GM21737 (cell line): ENCODE results near the gene COX8A.

Source experiments
- ATAC-seq: cut with Tn5 transposase; IDR thresholded peaks from one replicate; pipeline ENCODE4 v1.9.1; 2021; ENCODE audit warnings: mild to moderate bottlenecking, moderate library complexity; ENCODE audit not compliant: unreplicated experiment

The COX8A gene

DNA sequence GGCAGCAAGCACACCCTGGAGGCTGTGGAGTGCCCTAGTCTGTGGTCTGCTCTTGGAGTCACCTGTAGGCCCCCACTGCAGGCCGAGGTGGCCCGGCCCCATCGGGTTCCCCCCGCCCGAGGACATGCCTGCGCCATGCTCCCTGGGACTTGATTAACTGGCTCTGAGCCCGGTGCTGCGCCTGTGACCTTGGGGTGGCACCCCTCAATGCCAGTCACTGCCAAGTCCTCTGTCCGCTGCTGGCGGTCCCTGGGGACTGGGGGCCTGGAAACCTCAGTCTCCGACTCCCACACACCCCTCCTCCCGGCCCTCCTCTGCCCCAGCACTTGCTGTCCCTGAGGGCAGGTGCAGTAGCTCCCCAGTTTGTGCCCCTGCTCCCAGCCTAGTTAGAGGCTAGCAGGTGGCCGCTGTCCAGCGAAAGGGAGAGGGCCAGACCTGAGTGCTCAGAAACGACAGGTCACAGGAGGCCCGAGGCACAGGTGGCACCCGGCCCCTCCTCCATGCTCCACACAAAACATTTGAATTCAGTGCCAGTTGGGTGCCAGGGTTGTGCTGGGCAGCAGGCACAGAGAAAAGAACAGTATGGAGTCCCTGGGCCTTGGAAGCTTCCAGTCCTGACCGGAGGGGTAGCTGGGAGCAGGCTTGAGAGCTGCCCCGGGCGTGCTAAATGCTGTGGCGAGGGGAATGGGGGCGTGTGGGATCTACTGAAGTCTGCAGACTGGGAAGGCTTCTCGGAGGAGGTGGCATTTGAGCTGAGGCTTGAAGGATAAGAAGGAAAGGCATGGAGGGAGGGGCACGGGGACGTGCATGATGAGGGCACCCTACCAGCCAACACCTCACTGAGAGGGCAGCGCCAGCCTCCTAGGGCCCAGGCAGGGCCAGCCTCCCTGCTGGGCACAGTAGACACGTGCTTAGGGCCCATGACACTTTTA is 45.0 kb downstream of the COX8A start:
- ATAC-seq = no peak

DNA sequence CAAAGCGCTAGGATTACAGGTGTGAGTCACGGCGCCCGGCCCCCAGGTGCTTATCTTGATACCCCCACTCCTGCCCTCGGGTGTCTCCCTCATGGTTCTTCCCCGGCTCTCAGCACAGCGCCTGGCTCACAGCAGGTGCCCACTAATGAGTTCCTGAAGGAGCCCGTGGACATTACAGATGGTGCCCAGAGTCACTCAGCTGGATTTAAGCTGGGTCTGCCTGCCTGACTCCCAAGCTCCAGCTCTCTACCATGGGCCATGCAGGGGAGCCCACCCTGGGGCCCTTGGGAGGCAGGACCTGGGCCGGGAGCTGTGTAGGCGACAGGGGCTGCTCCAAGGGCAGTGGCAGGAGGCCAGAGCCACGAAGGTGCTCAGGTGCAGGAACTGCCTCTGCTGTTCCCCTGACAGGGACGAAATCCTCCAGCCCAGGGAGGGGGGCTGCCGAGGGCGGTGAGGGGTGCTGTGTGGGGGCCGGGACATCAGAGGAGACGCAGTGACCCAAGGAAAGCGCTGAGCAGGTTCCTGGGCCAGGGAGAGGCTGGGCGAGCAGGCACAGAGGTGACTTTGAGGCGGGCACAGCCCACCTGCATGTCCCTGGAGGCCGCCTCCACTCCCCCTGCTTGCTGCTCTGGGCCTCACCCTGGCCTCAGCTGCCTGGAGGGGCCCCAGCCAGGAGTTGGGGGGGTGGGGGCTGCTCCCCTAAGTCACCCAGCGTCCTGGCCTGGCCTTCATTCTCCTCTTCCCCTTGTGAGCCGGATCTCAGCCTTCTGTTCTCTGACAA is 46.7 kb downstream of the COX8A start:
- ATAC-seq = no peak

DNA sequence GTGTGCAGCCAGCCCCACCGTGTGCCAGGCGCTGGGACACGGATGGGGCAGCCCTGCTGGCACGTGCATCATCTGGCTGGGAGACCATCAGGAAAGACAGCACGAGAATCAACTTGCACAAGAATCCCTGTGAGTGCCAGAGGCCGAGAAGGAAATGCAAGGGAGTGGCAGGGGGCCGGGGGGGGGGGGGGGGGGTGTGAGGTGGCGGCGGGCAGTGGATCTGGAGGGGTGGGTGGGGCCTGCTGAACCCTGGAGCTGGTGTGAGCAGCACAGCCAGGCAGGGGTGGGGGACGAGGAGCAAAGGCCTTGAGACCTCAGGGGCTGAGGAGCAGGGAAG is 47.3 kb downstream of the COX8A start:
- no peak for ATAC-seq

DNA sequence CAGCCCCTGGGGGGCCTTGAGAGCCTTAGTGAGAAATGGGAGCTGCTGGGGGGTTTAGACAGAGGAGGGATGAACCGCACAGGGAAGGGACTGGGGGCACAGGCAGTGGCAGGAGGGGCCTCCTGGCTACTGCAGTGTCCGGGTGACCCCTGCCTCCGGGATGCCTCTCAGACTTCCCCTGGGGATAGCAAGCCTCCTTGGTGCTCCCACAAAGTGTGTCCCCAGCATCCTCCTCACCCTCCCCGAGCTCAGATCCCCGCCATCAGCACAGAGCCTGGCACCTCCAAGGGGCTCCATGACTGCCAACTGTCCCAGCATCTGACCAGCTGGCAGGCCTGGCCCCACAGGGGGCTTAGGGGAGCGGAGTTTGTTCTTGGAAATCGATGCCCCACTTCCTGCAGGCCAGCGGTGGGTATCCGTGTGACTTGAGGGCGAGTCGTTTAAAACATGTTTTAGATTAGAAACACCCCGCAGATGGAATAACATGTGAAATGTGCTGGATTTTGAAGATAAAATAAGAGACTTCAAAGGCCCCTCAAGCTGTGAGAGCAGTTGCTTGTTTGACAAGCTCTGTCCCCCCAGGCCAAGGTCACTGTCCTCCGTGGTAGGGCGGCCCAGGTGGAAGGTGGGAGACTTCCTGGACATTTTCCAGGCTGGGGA is 47.8 kb downstream of the COX8A start:
- no peak for ATAC-seq

DNA sequence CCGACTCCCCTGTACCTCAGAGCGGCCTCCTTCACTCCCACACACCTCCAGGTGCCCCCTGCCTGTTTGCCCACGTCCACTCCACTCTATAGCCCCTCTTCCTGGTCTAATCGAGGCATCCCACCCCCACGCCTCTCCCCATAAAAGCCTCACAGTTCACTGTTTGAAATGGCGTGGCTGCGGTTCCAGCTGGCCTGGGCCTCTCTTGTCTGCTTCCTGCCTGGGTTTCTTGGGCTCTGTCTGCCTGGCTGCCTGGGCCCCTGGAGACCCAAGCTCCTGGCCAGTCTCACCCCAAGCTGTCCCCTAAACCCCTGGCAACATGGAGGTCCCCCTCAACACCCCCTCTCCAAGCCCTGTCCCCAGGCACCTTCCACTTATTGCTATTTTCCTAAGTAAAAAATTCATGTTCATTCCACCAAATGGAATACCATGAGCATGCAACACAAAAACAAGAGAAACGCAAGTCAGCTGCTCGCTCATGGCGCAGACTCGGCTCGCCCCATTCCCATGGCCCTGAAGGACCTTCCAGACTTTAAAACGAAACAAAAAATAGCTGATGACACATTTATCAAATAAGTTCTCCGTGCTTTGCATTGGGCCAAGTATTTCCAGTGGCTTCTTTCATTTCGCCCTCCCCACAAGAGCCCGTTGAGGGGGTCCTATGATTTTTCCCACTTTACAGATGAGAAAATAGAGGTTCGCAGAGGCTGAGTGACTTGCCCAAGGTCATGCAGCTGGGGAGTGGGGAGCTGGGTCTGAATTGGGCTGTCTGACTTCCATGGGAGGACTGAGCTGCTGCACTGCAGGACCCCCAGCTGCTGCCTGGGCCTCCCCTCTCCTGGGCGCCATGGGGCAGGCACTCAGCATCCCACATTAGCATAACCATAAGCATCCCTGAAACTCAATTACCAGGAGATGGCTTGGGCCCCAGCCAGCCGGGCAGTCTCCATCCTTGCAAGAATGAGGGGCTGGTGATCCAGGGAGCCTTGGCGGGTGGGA is 49.6 kb downstream of the COX8A start:
- ATAC-seq = no peak

DNA sequence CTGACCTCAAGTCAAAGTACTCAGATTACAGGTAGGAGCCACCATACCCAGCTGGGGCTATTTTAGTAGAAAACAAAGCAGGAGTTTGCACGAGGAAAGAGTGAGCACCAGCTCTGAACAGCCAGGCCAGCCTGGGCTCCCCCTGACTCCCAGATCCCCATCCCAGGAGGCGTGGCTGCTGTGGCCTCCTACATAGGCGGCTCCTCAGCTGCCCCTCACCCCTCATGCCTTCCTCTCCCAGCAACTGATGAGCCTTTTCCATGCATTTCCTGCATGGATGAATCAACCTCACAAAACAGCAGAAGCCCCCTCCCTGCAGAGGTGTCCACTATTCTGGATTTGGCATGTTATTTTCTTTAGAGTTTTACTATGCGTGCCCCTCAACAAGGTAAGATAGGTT is 50.8 kb downstream of the COX8A start:
- ATAC-seq = no peak
